HG03558 (cell line): ENCODE measurements around the gene SP9.
"Not testable (repeated sequence)": the region's sequence is repeated elsewhere in the genome, so short reads cannot be mapped to it uniquely, and the experiment has no call there.

Experiments
- ATAC-seq: cut with Tn5 transposase; IDR thresholded peaks from one replicate; pipeline ENCODE4 v1.9.1; 2021; ENCODE audit warnings: moderate number of reproducible peaks; ENCODE audit not compliant: unreplicated experiment; ENCODE audit errors: extremely low read depth

The SP9 gene

GRCh38 chr2:174343623-174344455 is 9.1 kb downstream of the SP9 start:
- no peak for ATAC-seq

- no peak for ATAC-seq
Observed at GRCh38 chr2:174344716-174345461, 10.1 kb downstream of the SP9 start.

- ATAC-seq = no peak
Observed at GRCh38 chr2:174350018-174350417, 15.3 kb downstream of the SP9 start.

GRCh38 chr2:174350593-174351181 is 15.9 kb downstream of the SP9 start:
- no peak for ATAC-seq

GRCh38 chr2:174353004-174353403 is 18.2 kb downstream of the SP9 start:
- ATAC-seq = no peak

GRCh38 chr2:174356347-174356746 is 21.6 kb downstream of the SP9 start:
- no peak for ATAC-seq

GRCh38 chr2:174359663-174360062 is 24.9 kb downstream of the SP9 start:
- ATAC-seq = not testable (repeated sequence)

GRCh38 chr2:174362949-174363348 is 28.2 kb downstream of the SP9 start:
- no peak for ATAC-seq

GRCh38 chr2:174363492-174364225 is 28.9 kb downstream of the SP9 start:
- not testable (repeated sequence) for ATAC-seq

- ATAC-seq = no peak
Observed at GRCh38 chr2:174364628-174365027, 29.9 kb downstream of the SP9 start.

GRCh38 chr2:174365571-174365970 is 30.8 kb downstream of the SP9 start:
- no peak for ATAC-seq

GRCh38 chr2:174368691-174369090 is 33.9 kb downstream of the SP9 start:
- no peak for ATAC-seq

GRCh38 chr2:174376967-174377366 is 42.2 kb downstream of the SP9 start:
- no peak for ATAC-seq

GRCh38 chr2:174383796-174384195 is 49.0 kb downstream of the SP9 start:
- no peak for ATAC-seq

- ATAC-seq = no peak
Observed at GRCh38 chr2:174385201-174385600, 50.4 kb downstream of the SP9 start.
